Upper lobe of left lung (tissue), 6 donors: ENCODE data around the gene TBXAS1. TPM values are rescaled to one million over a fixed set of nuclear protein-coding genes. Genes with fewer than 3 reads are reported as not detected.
A peak's percentile ranks its signal among the peaks of the same experiment; 100 is the strongest.

ENCODE experiments used
- ATAC-seq, 2 donors: fragments of 200-7000 bp; cut with Tn5 transposase; one replicate each; pipeline ENCODE4 v1.9.1; 2022; ENCODE audit warnings: mild to moderate bottlenecking in 2 of 2, moderate library complexity in 2 of 2; ENCODE audit not compliant: low FRiP score in 2 of 2
- DNase-seq, 2 donors: peaks; one replicate each; pipeline ENCODE4 v3.0.0-alpha.2; 2019 to 2020
- H3K27ac ChIP-seq, 4 donors: fragments of 200-600 bp; sonication (generic); one replicate each; pipeline ENCODE4 v1.5.1; 2016 to 2019
- H3K27me3 ChIP-seq, 4 donors: fragments of 200-600 bp; sonication (generic); one replicate each; pipeline ENCODE4 v1.5.1; 2017 to 2019
- H3K36me3 ChIP-seq, 4 donors: fragments of 200-600 bp; sonication (generic); one replicate each; pipeline ENCODE4 v1.5.1; 2016 to 2019
- H3K4me1 ChIP-seq, 4 donors: fragments of 200-600 bp; sonication (generic); one replicate each; pipeline ENCODE4 v1.5.1; 2018 to 2019
- H3K4me3 ChIP-seq, 4 donors: fragments of 200-600 bp; sonication (generic); one replicate each; pipeline ENCODE4 v1.5.1; 2017 to 2019; ENCODE audit warnings: mild to moderate bottlenecking in 2 of 4, moderate library complexity in 1 of 4
- H3K9me3 ChIP-seq, 4 donors: fragments of 200-600 bp; sonication (generic); one replicate each; pipeline ENCODE4 v1.5.1; 2018 to 2019
- EP300 ChIP-seq, 4 donors: sonication (generic); formaldehyde crosslinking; IDR thresholded peaks; one replicate each; pipeline ENCODE4 v1.5.1; 2017; ENCODE audit warnings: antibody characterized with exemption in 4 of 4, control low read depth in 2 of 4
- POLR2A ChIP-seq, 4 donors: fragments of 450-650 bp; IDR thresholded peaks; one replicate each; pipeline ENCODE4 v1.5.1; 2016 to 2017; ENCODE audit warnings: antibody characterized with exemption in 4 of 4, mild to moderate bottlenecking in 2 of 4
- POLR2AphosphoS5 ChIP-seq, 2 donors: sonication (generic); formaldehyde crosslinking; IDR thresholded peaks; one replicate each; pipeline ENCODE4 v1.5.1; 2017; ENCODE audit warnings: antibody characterized with exemption in 2 of 2
- WGBS, 2 donors: methylation state at CpG; one replicate each; pipeline ENCODE4 v1.1.5; 2017 to 2018; 5-methylcytosine and 5-hydroxymethylcytosine counted together
- total RNA-seq, 6 donors: library from RNA; depleted of rRNA in 4 of 6; stranded (reverse); fragments of >200 nt in 4 of 6; gene quantifications; one replicate each; pipeline versions ENCODE4 v1.1.0 to v1.2.1, GENCODE V29; 2016 to 2021
- TF ChIP-seq, protein P1 (sequence below), 6 experiments: fragments of 450-650 bp in 4 of 6; fragments of 200-600 bp in 2 of 6; sonication (generic) in 2 of 6; IDR thresholded peaks; one replicate each; pipeline ENCODE4 v1.5.1; 2016 to 2019; ENCODE audit warnings: antibody characterized with exemption in 6 of 6
- donor health status: DM: no; HTN: no; CAD: no; lungs with moderate emphysema.
- donor health status: DM: no; HTN: yes; CAD: no; lungs with severe emphysema.

Gene TBXAS1
- total RNA-seq, 6 donors from 2014 or later, result 62.8 to 317 (median 85.6) TPM

- no peak for DNase-seq
- H3K4me1 ChIP-seq, result no peaks in the 10 kb centered on the region
- no peaks in the 10 kb centered on the region for H3K27me3 ChIP-seq
- no peak overlapping the region for H3K27ac ChIP-seq
- no peak overlapping the region for H3K4me3 ChIP-seq
- TF ChIP-seq, protein P1, sequence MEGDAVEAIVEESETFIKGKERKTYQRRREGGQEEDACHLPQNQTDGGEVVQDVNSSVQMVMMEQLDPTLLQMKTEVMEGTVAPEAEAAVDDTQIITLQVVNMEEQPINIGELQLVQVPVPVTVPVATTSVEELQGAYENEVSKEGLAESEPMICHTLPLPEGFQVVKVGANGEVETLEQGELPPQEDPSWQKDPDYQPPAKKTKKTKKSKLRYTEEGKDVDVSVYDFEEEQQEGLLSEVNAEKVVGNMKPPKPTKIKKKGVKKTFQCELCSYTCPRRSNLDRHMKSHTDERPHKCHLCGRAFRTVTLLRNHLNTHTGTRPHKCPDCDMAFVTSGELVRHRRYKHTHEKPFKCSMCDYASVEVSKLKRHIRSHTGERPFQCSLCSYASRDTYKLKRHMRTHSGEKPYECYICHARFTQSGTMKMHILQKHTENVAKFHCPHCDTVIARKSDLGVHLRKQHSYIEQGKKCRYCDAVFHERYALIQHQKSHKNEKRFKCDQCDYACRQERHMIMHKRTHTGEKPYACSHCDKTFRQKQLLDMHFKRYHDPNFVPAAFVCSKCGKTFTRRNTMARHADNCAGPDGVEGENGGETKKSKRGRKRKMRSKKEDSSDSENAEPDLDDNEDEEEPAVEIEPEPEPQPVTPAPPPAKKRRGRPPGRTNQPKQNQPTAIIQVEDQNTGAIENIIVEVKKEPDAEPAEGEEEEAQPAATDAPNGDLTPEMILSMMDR (IDR thresholded peaks at IDR 0.05), result no peak
- WGBS, 2 donors, result 96 to 99% methylated on average over 4 of the region's 4 CpGs
- H3K9me3 ChIP-seq, result no peaks in the 10 kb centered on the region
- ATAC-seq, result no peak
- peaks cover 13 to 79% (median 46%) of the 10 kb centered on the region in 4 donors for H3K36me3 ChIP-seq
Observed at GRCh38 chr7:140025241-140025640, 196.2 kb downstream of the TBXAS1 start.

DNA sequence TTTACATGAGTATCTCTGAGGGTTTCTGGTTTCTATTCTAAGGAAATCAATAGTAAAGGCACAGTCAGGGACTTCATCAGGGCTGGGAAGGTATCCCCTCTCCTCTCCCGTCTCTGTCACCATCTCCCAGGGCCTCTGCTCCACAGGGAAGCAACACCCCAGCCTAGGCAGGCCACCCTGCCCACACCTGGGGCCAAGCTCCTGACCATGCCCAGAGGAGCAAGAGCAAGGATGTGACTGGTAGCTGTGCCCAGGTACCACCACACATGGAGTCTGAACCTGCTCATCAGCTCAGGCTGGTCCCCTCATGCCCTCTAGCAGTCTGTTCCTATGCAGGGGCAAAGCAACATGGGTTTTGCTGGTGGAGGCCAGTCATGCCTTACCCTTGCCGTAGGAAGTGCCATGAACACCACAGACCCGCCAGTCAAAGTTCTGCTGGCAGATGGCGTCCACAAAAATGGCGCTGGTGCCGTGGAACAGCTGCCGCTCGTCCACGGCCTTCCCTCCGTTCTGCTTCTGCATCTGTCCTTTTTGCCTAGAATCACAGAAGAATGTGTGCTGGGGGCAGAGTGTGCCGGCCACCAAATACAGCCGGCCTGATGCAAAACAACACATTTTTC is 196.9 kb downstream of the TBXAS1 start:
- 89 to 96% methylated on average over 12 of the region's 12 CpGs for WGBS, 2 donors
- H3K4me1 ChIP-seq, result no peaks in the 10 kb centered on the region
- H3K9me3 ChIP-seq, result no peaks in the 10 kb centered on the region
- no peaks in the 10 kb centered on the region for H3K27me3 ChIP-seq
- DNase-seq (no peak), ATAC-seq (no peak)
- peaks cover 13 to 84% (median 46%) of the 10 kb centered on the region in 4 donors for H3K36me3 ChIP-seq
- H3K4me3 ChIP-seq, result no peak overlapping the region
- no peak overlapping the region for H3K27ac ChIP-seq
- TF ChIP-seq EP300 (IDR thresholded peaks at IDR 0.05) (no peak), POLR2AphosphoS5 (IDR thresholded peaks at IDR 0.05) (no peak), POLR2A (IDR thresholded peaks at IDR 0.05) (no peak)
- TF ChIP-seq, protein P1 (IDR thresholded peaks at IDR 0.05), result no peak

DNA sequence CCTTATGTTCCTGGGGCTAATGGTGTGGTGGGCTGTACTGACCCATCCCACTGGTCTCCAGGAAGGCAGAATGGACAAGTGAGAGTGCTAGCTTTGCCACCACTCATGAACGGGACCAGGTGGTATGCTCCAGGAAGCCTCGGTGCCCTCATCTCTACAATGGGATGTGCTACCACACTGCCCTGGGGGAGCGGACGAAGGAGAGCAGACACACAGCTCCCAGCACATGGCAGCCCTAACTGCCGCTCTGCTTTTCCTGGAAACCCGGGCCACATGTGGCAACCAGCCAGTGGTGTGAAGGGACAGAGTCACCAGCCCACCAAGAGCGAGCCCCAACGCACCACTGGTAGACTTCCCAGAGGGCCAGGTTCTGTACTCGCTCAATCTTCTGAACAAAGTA is 197.9 kb downstream of the TBXAS1 start:
- no peaks in the 10 kb centered on the region for H3K4me1 ChIP-seq
- no peak for DNase-seq
- no peak overlapping the region for H3K27ac ChIP-seq
- H3K27me3 ChIP-seq, result no peaks in the 10 kb centered on the region
- H3K4me3 ChIP-seq, result no peak overlapping the region
- ATAC-seq, result peak in 1 of 2 donors; percentile 31
- H3K9me3 ChIP-seq, result no peaks in the 10 kb centered on the region
- H3K36me3 ChIP-seq, result peaks cover 13 to 86% (median 46%) of the 10 kb centered on the region in 4 donors
- 96% methylated on average over 9 of the region's 9 CpGs; no CpG with 5 or more reads in 1 of the 2 donors for WGBS, 2 donors
- TF ChIP-seq POLR2AphosphoS5 (IDR thresholded peaks at IDR 0.05) (no peak), EP300 (IDR thresholded peaks at IDR 0.05) (no peak), POLR2A (IDR thresholded peaks at IDR 0.05) (no peak)
- TF ChIP-seq, protein P1 (IDR thresholded peaks at IDR 0.05), result no peak

DNA sequence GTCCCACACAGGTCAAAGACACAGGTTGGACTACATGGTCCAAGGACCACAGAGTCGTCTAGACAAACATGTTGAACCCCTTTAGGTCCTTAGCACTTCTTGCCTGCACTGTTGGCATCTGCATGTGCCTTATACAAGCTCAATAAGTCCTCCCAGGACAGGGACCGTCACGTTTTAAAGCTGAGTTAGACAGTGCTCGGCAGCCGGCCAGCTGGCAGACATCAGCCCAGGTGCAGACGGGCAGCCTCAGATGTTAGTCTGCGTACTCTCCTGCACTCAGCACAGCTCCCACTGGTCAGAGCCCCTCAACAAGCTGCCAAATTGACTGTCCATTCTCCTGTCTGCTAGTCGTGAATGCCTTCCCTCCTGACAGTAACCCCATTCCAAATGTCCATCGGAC is 198.8 kb downstream of the TBXAS1 start:
- peaks cover 13 to 82% (median 40%) of the 10 kb centered on the region in 4 donors for H3K36me3 ChIP-seq
- no peak overlapping the region for H3K27ac ChIP-seq
- WGBS, 2 donors, result 76 to 95% methylated on average over 8 to 9 of the region's 9 CpGs
- no peaks in the 10 kb centered on the region for H3K9me3 ChIP-seq
- no peaks in the 10 kb centered on the region for H3K27me3 ChIP-seq
- H3K4me3 ChIP-seq, result no peak overlapping the region
- ATAC-seq, result no peak
- no peaks in the 10 kb centered on the region for H3K4me1 ChIP-seq
- DNase-seq, result no peak
- TF ChIP-seq EP300 (IDR thresholded peaks at IDR 0.05), result no peak

- Histone ChIP-seq H3K36me3 (peaks cover 11 to 82% (median 37%) of the 10 kb centered on the region in 4 donors), H3K9me3 (no peaks in the 10 kb centered on the region), H3K27me3 (no peaks in the 10 kb centered on the region), H3K27ac (no peak overlapping the region), H3K4me1 (no peaks in the 10 kb centered on the region), H3K4me3 (no peak overlapping the region)
- ATAC-seq (no peak), DNase-seq (no peak)
- TF ChIP-seq POLR2AphosphoS5 (IDR thresholded peaks at IDR 0.05), result no peak
- TF ChIP-seq, protein P1 (IDR thresholded peaks at IDR 0.05), result no peak
- TF ChIP-seq POLR2A (IDR thresholded peaks at IDR 0.05), result no peak
- no peak for TF ChIP-seq EP300 (IDR thresholded peaks at IDR 0.05)
- 92 to 96% methylated on average over 4 of the region's 4 CpGs for WGBS, 2 donors
Observed at GRCh38 chr7:140028311-140028710, 199.2 kb downstream of the TBXAS1 start.
